ENCODE data around the gene SOCS6. TPM values are rescaled to one million over a fixed set of nuclear protein-coding genes. Genes with fewer than 3 reads are reported as not detected.
"Not testable (repeated sequence)": the region's sequence is repeated elsewhere in the genome, so short reads cannot be mapped to it uniquely, and the experiment has no call there.

The SOCS6 gene
- total RNA-seq, 1 donor from 2014 or later: 12.3 TPM

- no peak for TF ChIP-seq CTCF (conservative IDR thresholded peaks at IDR 0.05; ENCODE audit: low read depth, low read length)
Observed at GRCh38 chr18:70366670-70367069, 77.8 kb downstream of the SOCS6 start.

GRCh38 chr18:70367344-70367743 is 78.5 kb downstream of the SOCS6 start:
- not testable (repeated sequence) for H3K4me3 ChIP-seq (ENCODE audit: low read depth, low read length); DNase-seq (ENCODE audit: low read depth)

More at GRCh38 chr18:70366670-70367069, 77.8 kb downstream of the SOCS6 start:
- no peak overlapping the region for H3K4me3 ChIP-seq (ENCODE audit: low read depth, low read length)
- DNase-seq (ENCODE audit: low read depth): no peak

- TF ChIP-seq CTCF (conservative IDR thresholded peaks at IDR 0.05; ENCODE audit: low read depth, low read length): no peak
- H3K4me3 ChIP-seq (ENCODE audit: low read depth, low read length): no peak overlapping the region
- DNase-seq (ENCODE audit: low read depth): no peak
Observed at GRCh38 chr18:70368903-70369302, 80.1 kb downstream of the SOCS6 start.

GRCh38 chr18:70370762-70371733 is 82.2 kb downstream of the SOCS6 start:
- no peak overlapping the region for H3K4me3 ChIP-seq (ENCODE audit: low read depth, low read length)
- no peak for DNase-seq (ENCODE audit: low read depth)
- TF ChIP-seq CTCF (conservative IDR thresholded peaks at IDR 0.05; ENCODE audit: low read depth, low read length): no peak

- H3K4me3 ChIP-seq (ENCODE audit: low read depth, low read length): no peak overlapping the region
- TF ChIP-seq CTCF (conservative IDR thresholded peaks at IDR 0.05; ENCODE audit: low read depth, low read length): no peak
- no peak for DNase-seq (ENCODE audit: low read depth)
Observed at GRCh38 chr18:70371908-70372307, 83.1 kb downstream of the SOCS6 start.

- no peak for TF ChIP-seq CTCF (conservative IDR thresholded peaks at IDR 0.05; ENCODE audit: low read depth, low read length)
- DNase-seq (ENCODE audit: low read depth): no peak
- H3K4me3 ChIP-seq (ENCODE audit: low read depth, low read length): no peak overlapping the region
Observed at GRCh38 chr18:70372450-70373041, 83.7 kb downstream of the SOCS6 start.

- no peak for DNase-seq (ENCODE audit: low read depth)
- H3K4me3 ChIP-seq (ENCODE audit: low read depth, low read length): no peak overlapping the region
- TF ChIP-seq CTCF (conservative IDR thresholded peaks at IDR 0.05; ENCODE audit: low read depth, low read length): no peak
Observed at GRCh38 chr18:70373042-70373519, 84.2 kb downstream of the SOCS6 start.

Measured in epithelial cell of proximal tubule (primary cell).